Measurements from ENCODE around the gene PVALB. TPM values are rescaled to one million over a fixed set of nuclear protein-coding genes. Genes with fewer than 3 reads are reported as not detected.

PVALB gene
- total and polyA plus RNA-seq, 2 of the 4 experiments (the other 2 are of a cell fraction), result not detected

- Histone ChIP-seq H4K91ac (ENCODE audit: insufficient read depth, low read depth, low read length) (no peak overlapping the region), H3K9me3 (ENCODE audit: control insufficient read depth, insufficient read depth, low read length) (no peaks in the 10 kb centered on the region), H3K4me1 (ENCODE audit: control insufficient read depth, insufficient read depth, low read length) (peaks cover 3% of the 10 kb centered on the region; the same call in 1 of the 2 replicates), H2AFZ (replicated peaks; ENCODE audit: low read length, poor library complexity) (no peak overlapping the region), H2BK15ac (ENCODE audit: low read depth, low read length) (no peak overlapping the region), H2BK120ac (ENCODE audit: low read depth, low read length) (no peak overlapping the region), H3K56ac (ENCODE audit: extremely low read depth, insufficient read depth, low read length) (no peak overlapping the region), H3K18ac (ENCODE audit: low read depth, low read length) (no peak overlapping the region), H3K23ac (ENCODE audit: low read depth, low read length) (no peak overlapping the region), H3K79me1 (ENCODE audit: low read depth in 1 of 2, low read length in 2 of 2) (no peaks in the 10 kb centered on the region), H2AK5ac (ENCODE audit: low read depth, low read length) (no peak overlapping the region), H2BK5ac (ENCODE audit: low read depth, low read length, poor library complexity, severe bottlenecking) (no peak overlapping the region), H4K8ac (ENCODE audit: low read depth in 2 of 2, low read length in 2 of 2) (no peak overlapping the region), H3K36me3 (ENCODE audit: control insufficient read depth, insufficient read depth, low read length) (peaks cover 4% of the 10 kb centered on the region; the same call in 1 of the 2 replicates), H3K4me2 (ENCODE audit: low read depth, low read length) (no peak overlapping the region), H3K9me1 (ENCODE audit: insufficient read depth, low read length) (peaks cover 8% of the 10 kb centered on the region), H4K20me1 (ENCODE audit: insufficient read depth, low read length) (no peaks in the 10 kb centered on the region; the same call in 1 of the 2 replicates), H3K27ac (ENCODE audit: insufficient read depth, low read length) (no peak overlapping the region), H3K14ac (replicated peaks; ENCODE audit: low read depth, low read length) (no peak overlapping the region), H2AK9ac (replicated peaks; ENCODE audit: low read depth, low read length, poor library complexity) (no peak overlapping the region), H2BK20ac (ENCODE audit: low read depth, low read length) (no peak overlapping the region), H4K5ac (ENCODE audit: low read depth, low read length) (no peak overlapping the region), H3K4me3 (ENCODE audit: insufficient read depth, low read depth, low read length) (no peak overlapping the region), H3K27me3 (ENCODE audit: control insufficient read depth, insufficient read depth, low read length) (peaks cover 7% of the 10 kb centered on the region), H3K4ac (ENCODE audit: low read depth, low read length) (no peak overlapping the region), H3K9ac (ENCODE audit: low read depth, low read length) (no peak overlapping the region)
- DNase-seq (no peak), ATAC-seq (ENCODE audit: low read depth) (no peak)
- TF ChIP-seq FOS (IDR thresholded peaks at IDR 0.05; ENCODE audit: low read depth, low read length), result no peak
- no peak for TF ChIP-seq SMC3 (IDR thresholded peaks at IDR 0.05; ENCODE audit: low read depth, low read length)
- TF ChIP-seq ELK1 (IDR thresholded peaks at IDR 0.05; ENCODE audit: borderline replicate concordance, low read depth, low read length), result no peak
- TF ChIP-seq MAFK (IDR thresholded peaks at IDR 0.05; ENCODE audit: low read depth, low read length), result no peak
- no peak for TF ChIP-seq RFX5 (IDR thresholded peaks at IDR 0.05; ENCODE audit: low read depth, low read length)
- no peak for TF ChIP-seq BHLHE40 (IDR thresholded peaks at IDR 0.05; ENCODE audit: low read depth, low read length)
- TF ChIP-seq MAZ (IDR thresholded peaks at IDR 0.05; ENCODE audit: borderline replicate concordance, low read depth, low read length), result no peak
- TF ChIP-seq MXI1 (IDR thresholded peaks at IDR 0.05; ENCODE audit: borderline replicate concordance, low read depth, low read length), result no peak
- no peak for TF ChIP-seq RCOR1 (IDR thresholded peaks at IDR 0.05; ENCODE audit: insufficient replicate concordance, low read length)
- TF ChIP-seq RAD21 (IDR thresholded peaks at IDR 0.05; ENCODE audit: low read length), result no peak
- ChIA-PET POLR2A (ENCODE audit: unreplicated experiment) (no interaction called here), CTCF (no interaction called here)
- 86% methylated on average over 15 of the region's 19 CpGs; no CpG with 5 or more reads in 1 of the 2 experiments for WGBS, 2 experiments (ENCODE audit: extremely low coverage in 2 of 2, insufficient read length in 1 of 2)
- dilution Hi-C loops (cut with HindIII; ENCODE audit: low sequenced_read_pairs, unreplicated experiment) (no loop called here), intact Hi-C loops (cut with micrococcal nuclease) (loop anchor here (5.0 kb wide), 1 partner anchor 212 kb away; no protein-coding TSS in a partner anchor), in situ Hi-C loops (cut with MboI; ENCODE audit: low sequenced_read_pairs) (no loop called here)
- no TSS peak for BruUV-seq (replicated peaks)
Measured at GRCh38 chr22:36759481-36760159, 57.2 kb downstream of the PVALB start.
